Kidney glomerular epithelial cell (primary cell): Measurements from ENCODE around the gene GRIA2.
"Not testable (repeated sequence)": the region's sequence is repeated elsewhere in the genome, so short reads cannot be mapped to it uniquely, and the experiment has no call there.

Experiments
- DNase-seq: peaks from one replicate; lab custom pipeline; 2025; lab: John Stamatoyannopoulos, UW

GRIA2 gene

GRCh38 chr4:157220371-157220881, at the start of gene GRIA2:
TSS of gene GRIA2 (plus strand) at chr4:157220728. CDS start at chr4:157221043, 315 bp downstream.
- DNase-seq: no peak

- peak; percentile 3 for DNase-seq
Observed at GRCh38 chr4:157172011-157172410, 48.5 kb upstream of the GRIA2 start.

GRCh38 chr4:157180268-157180667, 40.3 kb upstream of the GRIA2 start:
- not testable (repeated sequence) for DNase-seq

- no peak for DNase-seq
Observed at GRCh38 chr4:157184300-157184699, 36.2 kb upstream of the GRIA2 start.

GRCh38 chr4:157185363-157185762, 35.2 kb upstream of the GRIA2 start:
- no peak for DNase-seq

GRCh38 chr4:157195374-157195773, 25.2 kb upstream of the GRIA2 start:
- no peak for DNase-seq

GRCh38 chr4:157196046-157196445, 24.5 kb upstream of the GRIA2 start:
- DNase-seq: no peak

GRCh38 chr4:157204634-157205244, 15.8 kb upstream of the GRIA2 start:
- no peak for DNase-seq

GRCh38 chr4:157217708-157218107, 2.8 kb upstream of the GRIA2 start:
- peak; percentile 27 for DNase-seq

- no peak for DNase-seq
Observed at GRCh38 chr4:157219711-157220370, 687 bp upstream of the GRIA2 start.

- DNase-seq: no peak
Observed at GRCh38 chr4:157221426-157221894, 932 bp downstream of the GRIA2 start.

- DNase-seq: no peak
Observed at GRCh38 chr4:157221895-157222770, 1.6 kb downstream of the GRIA2 start.

GRCh38 chr4:157222771-157223160, 2.2 kb downstream of the GRIA2 start:
- DNase-seq: no peak

GRCh38 chr4:157223456-157223855, 2.9 kb downstream of the GRIA2 start:
- no peak for DNase-seq

GRCh38 chr4:157225096-157225495, 4.6 kb downstream of the GRIA2 start:
- no peak for DNase-seq

GRCh38 chr4:157226035-157226434, 5.5 kb downstream of the GRIA2 start:
- DNase-seq: no peak

- no peak for DNase-seq
Observed at GRCh38 chr4:157226601-157227000, 6.1 kb downstream of the GRIA2 start.

- DNase-seq: no peak
Observed at GRCh38 chr4:157231525-157231924, 11.0 kb downstream of the GRIA2 start.

- no peak for DNase-seq
Observed at GRCh38 chr4:157242871-157243270, 22.3 kb downstream of the GRIA2 start.

GRCh38 chr4:157244348-157244747, 23.8 kb downstream of the GRIA2 start:
- no peak for DNase-seq

- no peak for DNase-seq
Observed at GRCh38 chr4:157245351-157245750, 24.8 kb downstream of the GRIA2 start.

GRCh38 chr4:157246964-157247363, 26.4 kb downstream of the GRIA2 start:
- no peak for DNase-seq

GRCh38 chr4:157258165-157258564, 37.6 kb downstream of the GRIA2 start:
- not testable (repeated sequence) for DNase-seq
